ENCODE data around the gene NDUFAF7.
"Not testable (repeated sequence)": the region's sequence is repeated elsewhere in the genome, so short reads cannot be mapped to it uniquely, and the experiment has no call there.

NDUFAF7 gene

DNA sequence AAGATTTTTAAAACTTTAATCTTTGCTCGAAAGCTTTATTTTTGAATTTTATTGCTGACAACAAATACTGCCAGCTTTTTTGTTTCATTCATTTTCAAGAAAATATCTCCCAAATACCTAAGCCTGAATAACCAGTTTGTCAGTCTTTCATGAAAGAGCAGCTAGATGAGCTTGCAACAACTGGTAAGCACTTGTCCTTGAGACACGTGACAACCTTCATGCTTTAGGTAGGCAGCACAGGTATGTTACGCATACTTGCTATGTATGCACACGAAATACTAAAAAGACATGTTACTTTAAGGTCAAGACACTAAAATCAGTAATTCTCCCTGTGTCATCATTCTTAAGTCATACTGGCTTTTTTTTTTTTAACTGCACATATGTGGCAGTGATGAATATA is 12.4 kb upstream of the NDUFAF7 start:
- no peak for DNase-seq

DNA sequence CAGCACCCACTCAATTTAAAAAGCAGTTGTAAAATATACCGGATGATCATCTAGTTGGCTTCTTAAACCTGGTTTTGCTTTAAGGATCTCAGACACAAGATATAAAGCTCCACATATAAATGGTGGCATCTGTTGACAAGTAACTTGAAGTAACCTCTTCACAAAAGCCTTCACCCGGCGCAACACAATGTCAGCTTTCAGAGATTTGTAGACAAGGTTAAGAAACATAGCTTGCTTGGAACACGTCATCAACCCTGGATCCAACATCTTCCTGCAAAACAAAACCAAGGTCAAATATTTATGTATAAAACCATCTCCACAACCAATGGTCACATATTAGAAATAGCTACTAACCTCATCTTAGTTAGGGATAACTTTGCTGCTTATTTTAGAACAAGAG is 8.3 kb upstream of the NDUFAF7 start:
- no peak for DNase-seq

- DNase-seq, result no peak
These were observed 7.4 kb upstream of the NDUFAF7 start for GRCh38 chr2:37224063-37224462.

- not testable (repeated sequence) for DNase-seq
These were observed 6.3 kb upstream of the NDUFAF7 start for GRCh38 chr2:37225129-37225528.

GRCh38 chr2:37226863-37227262 is 4.6 kb upstream of the NDUFAF7 start:
- DNase-seq, result no peak

DNA sequence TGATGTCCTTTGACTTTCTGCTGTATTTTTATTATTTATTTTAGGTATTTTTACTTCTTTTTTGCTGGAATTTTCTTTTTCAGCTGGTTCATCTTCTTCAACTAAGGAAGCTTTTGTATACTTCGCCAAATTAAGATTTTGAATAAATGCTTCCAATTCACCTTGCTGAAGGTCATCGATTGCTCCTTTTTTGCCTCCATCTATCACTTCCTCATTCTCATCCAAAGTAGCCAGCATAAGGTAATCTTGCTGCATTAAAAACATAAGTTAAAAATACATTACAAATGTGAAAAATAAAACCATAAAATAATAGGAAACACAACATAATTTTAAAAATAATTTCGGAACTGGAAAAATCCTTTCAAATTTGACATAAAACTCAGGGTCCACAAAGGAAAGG is 2.7 kb upstream of the NDUFAF7 start:
- DNase-seq, result no peak

GRCh38 chr2:37230581-37230980 is 877 bp upstream of the NDUFAF7 start:
- no peak for DNase-seq

GRCh38 chr2:37232131-37232933 is 874 bp downstream of the NDUFAF7 start:
- no peak for DNase-seq

GRCh38 chr2:37243435-37243834 is 12.0 kb downstream of the NDUFAF7 start:
- DNase-seq, result no peak

- no peak for DNase-seq
These were observed 12.6 kb downstream of the NDUFAF7 start for GRCh38 chr2:37244017-37244416.

DNA sequence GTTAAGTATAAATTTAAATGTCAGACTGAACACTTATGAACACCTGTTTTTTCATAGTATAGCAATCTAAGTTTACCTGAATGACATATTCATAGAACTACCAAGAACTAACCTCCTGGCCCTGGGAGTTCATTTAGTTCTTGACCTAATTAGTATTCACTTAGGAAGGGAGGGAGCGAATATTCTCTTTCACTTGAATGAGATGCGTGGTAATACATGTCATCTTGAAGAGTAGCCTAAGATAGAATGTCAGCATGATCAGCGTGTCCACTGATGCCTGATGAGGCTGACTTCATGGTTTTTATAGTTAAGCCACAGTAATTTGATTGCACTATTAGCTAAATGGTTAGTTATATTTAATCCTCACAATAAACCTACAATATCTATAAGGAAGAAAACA is 13.3 kb downstream of the NDUFAF7 start:
- DNase-seq, result no peak

- DNase-seq, result no peak
These were observed 14.7 kb downstream of the NDUFAF7 start for GRCh38 chr2:37246205-37246604.

GRCh38 chr2:37250869-37251740 is 19.6 kb downstream of the NDUFAF7 start:
- DNase-seq, result no peak

GRCh38 chr2:37262522-37262921 is 31.1 kb downstream of the NDUFAF7 start:
- DNase-seq, result no peak

DNA sequence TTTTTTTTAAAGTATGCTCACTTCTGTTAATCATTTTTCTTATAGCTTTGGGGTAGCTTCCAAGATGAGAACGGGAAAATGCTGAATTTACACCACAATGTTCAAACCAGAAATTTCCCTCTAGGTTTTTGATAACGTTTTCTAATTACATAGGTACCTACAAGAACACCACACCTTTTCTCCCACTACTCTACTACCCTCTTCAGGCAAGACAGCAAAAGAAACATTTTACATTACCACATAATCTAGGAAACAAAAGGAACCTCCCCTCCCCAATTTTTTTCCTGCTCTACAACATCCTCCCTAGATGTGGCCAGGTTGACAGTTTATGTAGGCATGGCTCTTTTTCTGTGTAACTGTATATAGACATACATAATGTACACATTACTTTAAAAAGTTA is 32.4 kb downstream of the NDUFAF7 start:
- no peak for DNase-seq

- no peak for DNase-seq
These were observed 36.2 kb downstream of the NDUFAF7 start for GRCh38 chr2:37267685-37268084.

- no peak for DNase-seq
These were observed 36.7 kb downstream of the NDUFAF7 start for GRCh38 chr2:37268111-37268510.

GRCh38 chr2:37271376-37272067 is 40.1 kb downstream of the NDUFAF7 start:
- no peak for DNase-seq

DNA sequence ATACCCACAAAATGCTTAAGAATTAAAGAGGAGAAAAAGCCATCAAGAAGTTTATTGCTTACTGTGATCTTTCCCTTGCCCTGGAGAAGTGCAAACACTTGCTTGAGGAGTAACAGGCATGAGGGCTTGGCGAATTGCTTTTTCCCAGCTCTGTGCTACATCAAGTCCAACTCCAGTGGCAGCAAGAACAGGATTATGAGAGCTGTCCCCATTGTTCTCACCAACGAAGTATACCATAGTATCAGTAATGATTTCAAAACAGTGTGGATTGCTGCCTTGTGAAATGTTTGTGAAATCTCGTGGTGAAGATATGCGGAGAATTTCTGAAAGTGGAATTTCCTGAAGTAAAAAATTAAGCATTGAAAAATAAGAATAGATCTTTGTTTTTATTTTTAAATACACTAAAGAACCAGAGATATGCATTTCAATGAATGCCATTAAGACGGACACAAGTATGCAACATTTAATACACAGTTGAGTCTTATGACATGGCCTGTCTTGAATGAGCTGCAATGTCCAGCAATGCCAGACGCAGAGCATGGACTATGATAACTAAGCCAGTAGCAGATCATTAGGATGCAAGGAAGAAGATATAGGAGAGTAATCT is 43.0 kb downstream of the NDUFAF7 start:
- no peak for DNase-seq

DNA sequence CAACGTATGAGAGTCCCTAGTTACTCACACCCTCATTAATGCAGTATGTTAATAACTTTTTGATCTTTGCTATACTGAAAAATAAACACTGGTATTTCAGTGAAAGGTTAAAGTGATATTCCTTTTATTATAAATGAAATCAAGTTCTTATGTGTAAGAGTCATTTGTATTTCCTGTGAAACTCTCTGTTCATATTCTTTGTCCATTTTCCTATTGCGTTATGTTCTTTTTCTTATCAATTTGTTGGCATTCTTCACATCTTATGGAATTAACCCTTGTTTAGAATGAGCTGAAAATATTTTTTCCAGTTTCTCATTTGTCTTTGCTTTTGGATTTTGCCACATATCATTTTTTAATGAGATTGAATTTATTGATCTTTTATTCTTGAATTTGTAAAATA is 44.8 kb downstream of the NDUFAF7 start:
- no peak for DNase-seq

- no peak for DNase-seq
These were observed 50.5 kb downstream of the NDUFAF7 start for GRCh38 chr2:37281916-37282315.

DNA sequence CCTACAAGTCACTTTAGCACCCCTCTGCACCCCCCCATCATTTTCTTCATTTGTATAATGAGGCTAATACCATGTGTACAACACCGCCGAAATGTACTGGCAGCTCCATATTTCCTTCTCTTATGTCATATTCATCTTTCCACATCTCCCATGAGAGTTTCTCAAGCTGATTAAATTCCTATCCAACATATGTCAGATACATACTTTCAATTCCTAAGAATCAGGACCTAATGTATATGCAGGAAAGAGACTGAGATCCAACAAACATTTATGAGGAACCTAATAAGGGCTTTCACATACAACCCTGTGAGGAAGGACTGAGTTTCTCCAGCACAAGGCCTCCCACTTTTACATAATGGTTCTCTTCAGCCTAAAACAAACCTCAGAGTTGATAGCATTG is 51.3 kb downstream of the NDUFAF7 start:
- no peak for DNase-seq

DNA sequence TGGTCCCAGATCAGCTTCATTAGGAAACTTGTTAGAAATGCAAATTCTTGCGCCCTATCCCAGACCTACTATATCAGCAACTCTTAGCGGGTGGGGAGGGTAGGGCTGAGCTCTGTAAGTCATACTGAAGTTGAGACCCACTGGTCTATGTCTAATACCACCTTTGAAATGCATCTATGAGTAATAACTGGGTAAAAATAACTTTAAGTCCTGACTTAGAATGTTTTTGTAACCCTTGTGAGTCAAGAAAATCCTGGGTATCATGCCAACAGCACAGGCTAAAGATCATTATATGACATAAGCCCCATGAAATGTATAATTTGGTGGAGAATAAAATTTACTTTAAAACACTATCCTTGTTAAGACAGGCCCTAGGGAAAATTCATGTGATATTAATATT is 51.7 kb downstream of the NDUFAF7 start:
- no peak for DNase-seq

All from COR-L47 (cell line).